Activated CD4-positive, alpha-beta T cell treated with anti-CD3 and anti-CD28 coated beads for 1 hour (primary cell): ENCODE results near the gene CEP63.
"Not testable (repeated sequence)": the region's sequence is repeated elsewhere in the genome, so short reads cannot be mapped to it uniquely, and the experiment has no call there.

ENCODE experiments used
- DNase-seq: peaks from one replicate; pipeline ENCODE4 v3.0.0-alpha.2; 2020

Gene CEP63

DNA sequence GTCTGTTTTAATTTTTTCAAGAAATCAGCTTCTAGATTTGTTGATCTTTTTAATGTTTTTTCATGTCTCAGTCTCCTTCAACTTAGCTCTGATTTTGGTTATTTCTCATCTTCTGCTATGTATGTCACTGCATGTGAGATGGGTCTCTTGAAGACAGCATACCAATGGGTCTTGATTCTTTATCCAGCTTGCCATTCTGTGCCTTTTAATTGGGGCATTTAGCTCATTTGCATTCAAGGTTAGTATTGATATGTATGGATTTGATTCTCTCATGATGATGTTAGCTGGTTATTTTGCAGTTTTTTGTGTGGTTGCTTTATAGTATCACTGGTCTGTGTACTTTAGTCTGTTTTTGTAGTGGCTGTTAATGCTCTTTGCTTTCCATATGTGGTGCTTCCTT, 39.4 kb downstream of the CEP63 start:
- no peak for DNase-seq

DNA sequence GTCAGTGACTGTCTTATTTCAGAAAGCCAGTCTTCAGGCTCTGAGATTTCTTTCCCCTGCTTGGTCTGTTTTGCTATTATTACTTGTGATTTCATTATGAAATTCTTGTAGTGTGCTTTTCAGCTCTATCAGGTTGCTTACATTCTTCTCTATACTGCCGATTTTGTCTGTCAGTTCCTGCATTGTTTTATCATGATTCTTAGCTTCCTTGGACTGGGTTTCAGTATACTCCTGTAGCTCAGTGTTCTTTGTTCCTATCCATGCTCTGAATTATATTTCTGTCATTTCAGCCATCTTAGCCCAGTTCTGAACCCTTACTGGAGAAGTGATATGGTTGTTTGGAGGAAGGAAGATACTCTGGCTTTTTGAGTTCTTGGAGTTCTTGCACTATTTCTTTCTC, 40.5 kb downstream of the CEP63 start:
- no peak for DNase-seq

DNA sequence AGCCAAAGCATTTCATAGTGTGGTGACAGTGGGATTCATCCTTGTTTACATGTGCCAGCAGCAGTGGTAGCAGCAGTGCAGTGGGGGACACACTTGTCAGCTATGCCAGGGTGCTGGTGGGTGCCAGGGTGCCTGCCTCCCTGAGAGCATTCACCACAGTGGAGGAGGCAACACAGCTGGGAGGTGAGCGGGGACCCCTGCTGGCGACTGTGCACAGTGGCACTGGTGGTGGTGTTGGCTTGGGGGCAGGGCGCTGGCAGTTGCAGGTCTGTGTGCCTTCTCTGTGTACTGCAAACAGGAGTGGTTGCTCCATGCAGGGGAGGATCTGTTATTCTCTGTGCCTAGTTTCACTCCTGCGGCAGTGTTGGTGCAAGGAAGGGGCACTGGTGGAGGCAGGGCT, 41.2 kb downstream of the CEP63 start:
- no peak for DNase-seq

DNA sequence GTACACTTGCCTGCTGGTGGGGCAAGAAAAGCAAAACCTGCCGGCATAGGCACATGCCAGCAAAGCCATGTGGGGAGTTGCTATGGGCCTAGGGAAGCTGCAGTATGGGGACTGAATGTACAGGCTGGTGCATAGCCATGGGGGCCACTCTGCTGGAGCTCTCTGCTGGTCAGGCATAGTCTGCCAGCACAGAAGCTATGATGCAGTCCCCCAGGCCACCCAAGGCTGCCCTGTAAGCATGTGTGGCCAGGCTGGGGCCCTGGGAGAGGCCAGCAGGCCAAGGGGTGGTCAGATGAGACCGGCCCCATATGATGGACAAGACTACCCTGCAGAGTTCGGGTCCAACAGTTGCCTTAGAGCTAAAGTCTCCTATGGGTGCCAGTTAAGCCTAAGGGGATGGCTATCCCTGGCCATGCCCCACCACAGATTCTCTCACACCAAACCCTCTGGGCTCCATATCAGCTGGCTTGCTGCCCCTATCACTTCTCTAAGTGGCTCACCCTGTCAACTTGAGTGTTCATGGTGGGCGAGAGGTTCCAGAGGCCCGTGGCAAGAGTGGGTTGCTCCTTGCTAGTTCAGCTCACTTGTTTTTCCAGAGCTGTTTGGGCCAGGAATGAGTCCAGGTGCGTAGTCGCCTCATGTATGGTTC, 41.8 kb downstream of the CEP63 start:
- no peak for DNase-seq

GRCh38 chr3:134533493-134533892, 47.6 kb downstream of the CEP63 start:
- DNase-seq, result no peak

GRCh38 chr3:134535186-134535970, 49.5 kb downstream of the CEP63 start:
- no peak for DNase-seq

GRCh38 chr3:134536781-134537180, 50.9 kb downstream of the CEP63 start:
- DNase-seq, result no peak

GRCh38 chr3:134542287-134542958, 56.6 kb downstream of the CEP63 start:
- DNase-seq, result no peak

GRCh38 chr3:134543113-134543512, 57.3 kb downstream of the CEP63 start:
- DNase-seq, result no peak

- no peak for DNase-seq
Observed at GRCh38 chr3:134544316-134544715, 58.5 kb downstream of the CEP63 start.

DNA sequence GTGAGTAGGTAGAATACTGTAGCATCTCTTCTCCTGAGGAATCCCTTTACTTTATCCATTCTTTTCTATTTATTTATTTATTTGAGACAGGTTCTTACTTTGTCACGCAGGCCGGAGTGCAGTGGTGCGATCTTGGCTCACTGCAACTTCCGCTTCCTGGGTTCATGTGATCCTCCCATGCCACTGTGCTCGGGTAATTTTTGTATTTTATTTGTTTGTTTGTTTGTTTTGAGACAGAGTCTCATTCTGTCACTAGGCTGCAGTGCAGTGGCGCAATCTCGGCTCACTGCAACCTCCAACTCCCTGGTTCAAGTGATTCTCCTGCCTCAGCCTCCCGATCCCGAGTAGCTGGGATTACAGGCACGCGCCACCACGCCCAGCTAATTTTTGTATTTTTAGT, 58.9 kb downstream of the CEP63 start:
- not testable (repeated sequence) for DNase-seq

GRCh38 chr3:134545818-134546217, 60.0 kb downstream of the CEP63 start:
- no peak for DNase-seq

DNA sequence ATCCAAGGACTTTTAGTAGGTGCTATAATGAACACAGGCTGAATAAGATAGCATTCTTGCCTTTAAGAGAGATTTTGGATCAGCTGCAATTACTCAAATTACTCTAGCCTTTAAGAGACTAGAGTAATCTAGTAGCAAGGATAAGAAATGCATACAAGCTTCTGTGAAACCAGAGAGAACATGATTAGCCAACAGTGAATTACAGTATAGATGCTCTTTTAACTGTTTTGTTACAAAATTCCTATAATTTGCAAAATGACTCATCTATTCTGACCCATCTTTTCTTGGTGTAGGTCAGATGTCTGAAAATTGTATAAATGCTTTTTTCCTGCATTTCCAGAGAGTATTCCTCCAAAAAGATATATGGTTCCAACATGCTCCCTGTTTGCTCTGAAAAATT, 66.9 kb downstream of the CEP63 start:
- DNase-seq, result no peak

DNA sequence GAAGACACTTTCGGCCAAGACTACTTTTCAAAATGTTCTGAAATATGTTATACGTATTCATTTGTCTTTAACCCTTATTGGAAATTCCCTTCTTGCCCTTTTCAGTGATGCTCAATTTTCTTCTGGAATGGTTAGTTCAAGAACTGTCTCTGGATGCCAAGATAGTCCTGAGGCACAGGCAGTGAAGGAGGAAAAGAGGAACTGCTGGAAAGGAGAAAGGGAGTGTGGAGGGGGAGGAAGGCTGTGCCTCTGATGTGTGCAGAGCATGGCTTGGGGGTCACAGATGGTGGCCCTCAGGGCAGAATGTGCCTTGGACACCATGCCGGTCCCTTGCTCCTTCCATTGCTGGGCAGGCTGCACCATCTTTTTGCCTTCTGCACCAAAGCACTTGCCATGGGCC, 73.7 kb downstream of the CEP63 start:
- DNase-seq, result no peak

DNA sequence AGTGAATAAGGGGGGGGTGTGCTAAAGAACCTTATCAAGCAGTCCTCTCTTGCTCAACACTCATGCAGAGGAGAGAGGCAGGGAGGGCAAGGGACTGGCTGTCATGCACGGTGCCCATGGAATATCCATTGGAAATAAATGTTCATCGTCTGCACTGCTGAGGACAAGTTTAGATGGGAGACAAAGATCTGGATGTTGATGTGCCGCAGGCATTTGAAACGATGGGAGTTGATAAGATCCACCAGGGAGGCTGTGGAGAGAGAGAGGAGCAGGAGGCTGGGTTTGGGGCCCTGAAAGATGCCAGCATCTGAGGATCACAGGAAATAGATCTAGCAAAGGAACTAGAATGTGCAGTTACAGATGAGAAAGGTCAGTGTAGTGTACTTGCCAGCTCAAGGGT, 76.2 kb downstream of the CEP63 start:
- DNase-seq, result no peak

DNA sequence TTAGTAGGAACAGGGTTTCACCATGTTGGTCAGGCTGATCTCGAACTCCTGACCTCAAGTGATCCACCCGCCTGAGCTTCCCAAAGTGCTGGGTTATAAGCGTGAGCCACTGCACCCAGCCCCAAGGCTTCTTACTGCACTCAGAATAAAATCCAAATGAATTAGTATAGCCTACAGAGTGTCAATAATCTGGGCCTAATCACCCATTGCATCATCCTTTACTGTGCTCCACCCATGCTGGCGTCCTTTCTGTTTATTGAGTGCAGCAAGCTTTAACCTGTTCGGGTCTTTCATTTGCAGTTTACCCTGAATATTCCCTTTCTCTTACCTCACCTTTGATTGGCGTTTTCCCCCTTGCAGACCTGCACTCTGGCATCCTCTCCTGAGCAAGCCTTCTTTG, 77.7 kb downstream of the CEP63 start:
- DNase-seq, result no peak

DNA sequence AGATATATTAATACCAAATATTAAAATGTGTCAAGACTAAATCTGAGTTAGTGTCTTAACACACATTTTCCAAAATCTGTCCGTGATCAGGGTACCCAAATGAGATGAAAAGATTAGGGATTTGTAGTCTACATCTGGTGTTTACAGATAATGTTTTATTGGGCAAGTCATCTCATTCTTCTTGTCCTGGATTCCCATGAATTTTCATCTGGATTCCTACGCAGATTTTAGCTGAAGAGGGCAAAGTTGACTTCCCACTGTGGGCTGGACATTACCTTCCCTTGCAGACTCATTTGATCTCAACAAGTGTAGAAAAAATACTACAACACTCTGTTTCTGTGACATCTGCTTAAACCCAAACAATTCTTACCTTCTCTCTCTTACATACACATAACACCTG, 79.1 kb downstream of the CEP63 start:
- no peak for DNase-seq

DNA sequence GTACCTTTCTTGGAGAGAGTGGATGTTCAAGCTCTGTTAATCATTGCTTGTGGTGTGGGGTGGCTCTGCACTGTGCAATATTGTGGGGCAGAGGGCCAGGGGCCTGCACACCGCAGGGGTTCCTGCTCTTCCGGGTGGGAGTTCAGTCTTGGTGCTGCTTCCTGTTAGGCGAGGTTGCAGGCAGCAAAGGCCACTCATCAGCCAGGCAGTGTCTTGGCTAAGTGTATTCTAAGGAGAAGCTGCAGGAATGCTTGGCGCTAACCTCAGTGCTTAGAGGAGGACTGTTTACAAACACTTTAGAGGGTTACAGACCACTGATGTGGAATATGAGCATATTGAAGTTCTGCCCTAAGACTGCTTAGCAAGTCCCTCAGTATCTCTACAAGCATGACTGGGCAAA, 81.7 kb downstream of the CEP63 start:
- no peak for DNase-seq

DNA sequence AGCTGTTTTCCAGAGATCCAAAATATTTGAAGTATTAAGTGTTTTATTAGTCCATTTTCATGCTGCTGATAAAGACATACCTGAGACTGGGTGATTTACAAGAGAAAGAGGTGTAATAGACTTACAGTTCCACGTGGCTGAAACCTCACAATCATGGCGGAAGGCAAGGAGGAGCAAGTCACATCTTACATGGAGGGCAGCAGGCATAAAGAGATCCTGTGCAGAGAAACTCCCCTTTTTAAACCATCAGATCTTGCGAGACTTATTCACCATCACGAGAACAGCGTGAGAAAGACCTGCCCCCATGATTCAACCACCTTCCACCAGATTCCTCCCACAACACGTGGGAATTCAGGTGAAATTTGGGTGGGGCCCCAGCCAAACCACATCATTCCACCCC, 82.9 kb downstream of the CEP63 start:
- DNase-seq, result no peak

DNA sequence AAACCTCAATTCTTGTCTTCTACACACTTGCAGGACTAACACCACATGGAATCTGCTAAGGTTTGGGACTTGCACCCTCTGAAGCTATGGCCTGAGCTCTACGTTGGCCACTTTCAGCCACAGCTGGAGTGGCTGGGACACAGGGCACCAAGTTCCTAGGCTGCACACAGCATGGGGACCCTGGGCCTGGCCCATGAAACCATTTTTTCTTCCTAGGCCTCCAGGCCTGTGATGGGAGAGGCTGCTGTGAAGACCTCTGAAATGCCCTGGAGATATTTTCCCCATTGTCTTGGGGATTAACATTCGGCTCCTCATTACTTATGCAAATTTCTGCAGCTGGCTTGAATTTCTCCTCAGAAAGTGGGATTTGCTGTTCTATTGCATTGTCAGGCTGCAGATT, 84.0 kb downstream of the CEP63 start:
- not testable (repeated sequence) for DNase-seq

GRCh38 chr3:134576426-134576825, 90.6 kb downstream of the CEP63 start:
- no peak for DNase-seq

DNA sequence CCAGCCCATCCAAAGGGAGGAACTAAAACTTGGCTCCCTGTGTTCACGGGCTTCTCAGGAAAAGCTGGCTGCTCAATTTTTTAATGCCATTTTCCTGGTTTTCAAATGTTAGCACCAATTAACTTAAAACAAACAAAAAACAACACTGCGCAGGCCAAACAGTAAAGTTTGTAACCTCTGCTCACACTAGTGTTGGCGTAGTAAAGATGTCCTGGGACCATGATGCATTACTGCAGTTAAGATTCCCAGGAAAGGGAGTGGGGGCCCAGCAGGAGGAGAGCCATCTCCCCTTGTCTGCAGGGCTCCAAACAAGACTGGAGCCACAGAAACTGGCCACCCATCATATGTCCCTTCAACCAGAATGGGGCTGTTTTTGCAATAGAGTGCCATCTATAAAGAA, 91.0 kb downstream of the CEP63 start:
- no peak for DNase-seq

- DNase-seq, result no peak
Observed at GRCh38 chr3:134579141-134579665, 93.3 kb downstream of the CEP63 start.

DNA sequence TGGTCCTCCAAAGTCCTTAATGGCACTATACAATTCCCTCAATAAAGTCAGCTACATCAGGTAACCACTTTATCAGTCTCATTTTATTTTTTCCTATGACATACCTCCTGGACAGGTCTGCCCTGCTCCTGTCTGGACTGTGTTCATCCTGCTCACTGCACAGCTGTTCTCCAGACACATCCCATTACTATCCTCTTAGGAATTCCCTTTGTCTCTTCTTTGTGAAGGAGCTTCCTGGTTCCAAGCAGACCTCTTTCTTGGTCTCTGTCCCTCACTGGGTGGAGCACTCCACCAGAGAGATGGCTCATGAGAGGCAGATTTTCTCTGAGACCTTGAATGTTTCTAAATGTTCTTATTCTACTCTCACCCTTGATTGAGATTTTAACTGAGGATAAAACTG, 104.9 kb downstream of the CEP63 start:
- no peak for DNase-seq
